HEK293 (cell line): ENCODE data around the gene GAMT.

ENCODE experiments used
- BCL11B ChIP-seq: fragments of 450-650 bp; formaldehyde crosslinking; IDR thresholded peaks from 2 replicates; pipeline ENCODE4 v1.5.1; 2016; ENCODE audit warnings: low read depth, missing biosample characterization, missing genetic modification characterization
- GLI4 ChIP-seq: fragments of 450-650 bp; formaldehyde crosslinking; IDR thresholded peaks from 2 replicates; pipeline ENCODE4 v1.5.1; 2016; ENCODE audit warnings: missing biosample characterization, missing genetic modification characterization
- KLF8 ChIP-seq: fragments of 450-650 bp; formaldehyde crosslinking; IDR thresholded peaks from 2 replicates; pipeline ENCODE4 v1.5.1; 2016; ENCODE audit warnings: missing biosample characterization, missing genetic modification characterization
- ZBTB7A ChIP-seq: fragments of 450-650 bp; formaldehyde crosslinking; IDR thresholded peaks from 2 replicates; pipeline ENCODE4 v1.5.1; 2016; ENCODE audit warnings: low read depth, missing biosample characterization, missing genetic modification characterization
- ZFP41 ChIP-seq: fragments of 450-650 bp; formaldehyde crosslinking; IDR thresholded peaks from 2 replicates; pipeline ENCODE4 v1.5.1; 2016; ENCODE audit warnings: missing biosample characterization, missing genetic modification characterization, borderline replicate concordance
- ZNF133 ChIP-seq: fragments of 450-650 bp; formaldehyde crosslinking; IDR thresholded peaks from 2 replicates; pipeline ENCODE4 v1.5.1; 2016; ENCODE audit warnings: missing biosample characterization, missing genetic modification characterization
- ZNF211 ChIP-seq: fragments of 450-650 bp; formaldehyde crosslinking; IDR thresholded peaks from 2 replicates; pipeline ENCODE4 v1.5.1; 2016; ENCODE audit warnings: low read depth, missing biosample characterization, missing genetic modification characterization
- ZNF302 ChIP-seq: fragments of 450-650 bp; formaldehyde crosslinking; IDR thresholded peaks from 2 replicates; pipeline ENCODE4 v1.5.1; 2016; ENCODE audit warnings: missing biosample characterization, missing genetic modification characterization, low read depth
- ZNF37A ChIP-seq: fragments of 450-650 bp; IDR thresholded peaks from 2 replicates; pipeline ENCODE4 v1.5.1; 2018; ENCODE audit warnings: missing biosample characterization, missing genetic modification characterization
- ZNF416 ChIP-seq: fragments of 450-650 bp; formaldehyde crosslinking; IDR thresholded peaks from 2 replicates; pipeline ENCODE4 v1.5.1; 2016; ENCODE audit warnings: missing biosample characterization, missing genetic modification characterization
- ZNF510 ChIP-seq: fragments of 450-650 bp; formaldehyde crosslinking; IDR thresholded peaks from 2 replicates; pipeline ENCODE4 v1.5.1; 2018; ENCODE audit warnings: mild to moderate bottlenecking, missing genetic modification characterization, missing biosample characterization; ENCODE audit not compliant: insufficient replicate concordance
- ZNF548 ChIP-seq: fragments of 450-650 bp; formaldehyde crosslinking; IDR thresholded peaks from 2 replicates; pipeline ENCODE4 v1.5.1; 2016; ENCODE audit warnings: missing biosample characterization, missing genetic modification characterization
- ZNF600 ChIP-seq: fragments of 450-650 bp; formaldehyde crosslinking; IDR thresholded peaks from 2 replicates; pipeline ENCODE4 v1.5.1; 2016; ENCODE audit warnings: missing biosample characterization, missing genetic modification characterization
- ZNF624 ChIP-seq: fragments of 450-650 bp; formaldehyde crosslinking; IDR thresholded peaks from 2 replicates; pipeline ENCODE4 v1.5.1; 2017; ENCODE audit warnings: missing biosample characterization, missing genetic modification characterization
- ZNF660 ChIP-seq: fragments of 450-650 bp; IDR thresholded peaks from 2 replicates; pipeline ENCODE4 v1.5.1; 2018; ENCODE audit warnings: missing biosample characterization, mild to moderate bottlenecking, missing genetic modification characterization
- ZNF707 ChIP-seq: fragments of 450-650 bp; formaldehyde crosslinking; IDR thresholded peaks from 2 replicates; pipeline ENCODE4 v1.5.1; 2016; ENCODE audit warnings: missing biosample characterization, missing genetic modification characterization
- TF ChIP-seq, protein P1 (sequence below): fragments of 450-650 bp; formaldehyde crosslinking; conservative IDR thresholded peaks from 2 replicates; pipeline ENCODE4 v1.5.1; 2016; ENCODE audit warnings: low read depth, missing biosample characterization, missing genetic modification characterization
- TF ChIP-seq, protein P2 (sequence below): fragments of 450-650 bp; formaldehyde crosslinking; IDR thresholded peaks from 2 replicates; pipeline ENCODE4 v1.5.1; 2016; ENCODE audit warnings: missing biosample characterization, missing genetic modification characterization
- TF ChIP-seq, protein P3 (sequence below): fragments of 450-650 bp; formaldehyde crosslinking; IDR thresholded peaks from 2 replicates; pipeline ENCODE4 v1.5.1; 2016; ENCODE audit warnings: missing biosample characterization, missing genetic modification characterization
- TF ChIP-seq, protein P4 (sequence below): fragments of 450-650 bp; formaldehyde crosslinking; IDR thresholded peaks from 2 replicates; pipeline ENCODE4 v1.5.1; 2016; ENCODE audit warnings: missing biosample characterization, missing genetic modification characterization
- TF ChIP-seq, protein P5 (sequence below): fragments of 450-650 bp; formaldehyde crosslinking; IDR thresholded peaks from 2 replicates; pipeline ENCODE4 v1.5.1; 2016; ENCODE audit warnings: missing biosample characterization, missing genetic modification characterization, borderline replicate concordance
- TF ChIP-seq, protein P6 (sequence below): fragments of 450-650 bp; formaldehyde crosslinking; IDR thresholded peaks from 2 replicates; pipeline ENCODE4 v1.5.1; 2016; ENCODE audit warnings: missing biosample characterization, missing genetic modification characterization

Gene GAMT

DNA sequence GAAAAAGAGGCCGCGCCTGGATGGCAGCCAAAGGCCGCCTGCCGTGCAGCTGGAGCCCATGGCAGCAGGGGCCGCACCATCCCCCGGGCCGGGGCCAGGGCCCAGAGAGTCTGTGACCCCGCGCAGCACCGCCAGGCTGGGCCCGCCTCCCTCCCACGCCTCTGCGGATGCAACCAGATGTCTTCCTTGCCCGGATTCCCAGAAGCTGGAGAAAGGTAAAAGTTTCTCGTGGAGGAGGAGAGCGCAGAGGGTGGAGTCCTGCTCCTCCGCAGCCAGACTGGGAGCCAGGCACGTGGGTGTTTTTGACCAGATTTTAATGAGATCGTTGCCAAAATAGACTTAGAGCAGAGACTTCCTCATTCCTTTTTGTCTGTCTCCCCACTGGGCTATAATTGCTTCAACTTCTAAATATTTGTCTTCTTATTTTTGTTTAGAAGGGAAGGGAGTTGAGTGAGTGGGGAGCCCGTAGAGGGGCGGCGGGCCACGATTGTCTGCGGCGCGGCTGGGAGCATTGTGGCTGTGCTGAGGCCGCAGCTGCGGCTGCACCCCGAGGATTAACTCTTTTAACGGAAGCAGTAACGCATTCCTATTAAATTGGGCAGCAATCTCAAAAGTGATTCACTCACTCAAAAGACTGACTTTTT is 40.4 kb downstream of the GAMT start (continued):
- TF ChIP-seq, protein P1, sequence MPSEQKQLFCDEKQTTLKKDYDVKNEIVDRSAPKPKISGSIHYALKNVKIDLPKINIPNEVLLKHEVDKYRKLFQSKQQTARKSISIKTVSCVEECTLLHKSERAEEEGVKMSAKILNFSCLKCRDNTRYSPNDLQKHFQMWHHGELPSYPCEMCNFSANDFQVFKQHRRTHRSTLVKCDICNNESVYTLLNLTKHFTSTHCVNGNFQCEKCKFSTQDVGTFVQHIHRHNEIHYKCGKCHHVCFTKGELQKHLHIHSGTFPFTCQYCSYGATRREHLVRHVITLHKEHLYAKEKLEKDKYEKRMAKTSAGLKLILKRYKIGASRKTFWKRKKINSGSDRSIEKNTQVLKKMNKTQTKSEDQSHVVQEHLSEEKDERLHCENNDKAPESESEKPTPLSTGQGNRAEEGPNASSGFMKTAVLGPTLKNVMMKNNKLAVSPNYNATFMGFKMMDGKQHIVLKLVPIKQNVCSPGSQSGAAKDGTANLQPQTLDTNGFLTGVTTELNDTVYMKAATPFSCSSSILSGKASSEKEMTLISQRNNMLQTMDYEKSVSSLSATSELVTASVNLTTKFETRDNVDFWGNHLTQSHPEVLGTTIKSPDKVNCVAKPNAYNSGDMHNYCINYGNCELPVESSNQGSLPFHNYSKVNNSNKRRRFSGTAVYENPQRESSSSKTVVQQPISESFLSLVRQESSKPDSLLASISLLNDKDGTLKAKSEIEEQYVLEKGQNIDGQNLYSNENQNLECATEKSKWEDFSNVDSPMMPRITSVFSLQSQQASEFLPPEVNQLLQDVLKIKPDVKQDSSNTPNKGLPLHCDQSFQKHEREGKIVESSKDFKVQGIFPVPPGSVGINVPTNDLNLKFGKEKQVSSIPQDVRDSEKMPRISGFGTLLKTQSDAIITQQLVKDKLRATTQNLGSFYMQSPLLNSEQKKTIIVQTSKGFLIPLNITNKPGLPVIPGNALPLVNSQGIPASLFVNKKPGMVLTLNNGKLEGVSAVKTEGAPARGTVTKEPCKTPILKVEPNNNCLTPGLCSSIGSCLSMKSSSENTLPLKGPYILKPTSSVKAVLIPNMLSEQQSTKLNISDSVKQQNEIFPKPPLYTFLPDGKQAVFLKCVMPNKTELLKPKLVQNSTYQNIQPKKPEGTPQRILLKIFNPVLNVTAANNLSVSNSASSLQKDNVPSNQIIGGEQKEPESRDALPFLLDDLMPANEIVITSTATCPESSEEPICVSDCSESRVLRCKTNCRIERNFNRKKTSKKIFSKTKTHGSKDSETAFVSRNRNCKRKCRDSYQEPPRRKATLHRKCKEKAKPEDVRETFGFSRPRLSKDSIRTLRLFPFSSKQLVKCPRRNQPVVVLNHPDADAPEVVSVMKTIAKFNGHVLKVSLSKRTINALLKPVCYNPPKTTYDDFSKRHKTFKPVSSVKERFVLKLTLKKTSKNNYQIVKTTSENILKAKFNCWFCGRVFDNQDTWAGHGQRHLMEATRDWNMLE (tag by site-specific recombination), result no peak
- TF ChIP-seq ZNF660, result peak; percentile 57; the same call in 1 of the 2 replicates
- TF ChIP-seq ZNF416 (tag by site-specific recombination), result no peak
- peak; percentile 87 for TF ChIP-seq ZNF600 (tag by site-specific recombination)
- TF ChIP-seq ZNF548 (tag by site-specific recombination), result no peak
- TF ChIP-seq BCL11B, result no peak
- no peak for TF ChIP-seq KLF8 (tag by site-specific recombination)
- TF ChIP-seq, protein P2, sequence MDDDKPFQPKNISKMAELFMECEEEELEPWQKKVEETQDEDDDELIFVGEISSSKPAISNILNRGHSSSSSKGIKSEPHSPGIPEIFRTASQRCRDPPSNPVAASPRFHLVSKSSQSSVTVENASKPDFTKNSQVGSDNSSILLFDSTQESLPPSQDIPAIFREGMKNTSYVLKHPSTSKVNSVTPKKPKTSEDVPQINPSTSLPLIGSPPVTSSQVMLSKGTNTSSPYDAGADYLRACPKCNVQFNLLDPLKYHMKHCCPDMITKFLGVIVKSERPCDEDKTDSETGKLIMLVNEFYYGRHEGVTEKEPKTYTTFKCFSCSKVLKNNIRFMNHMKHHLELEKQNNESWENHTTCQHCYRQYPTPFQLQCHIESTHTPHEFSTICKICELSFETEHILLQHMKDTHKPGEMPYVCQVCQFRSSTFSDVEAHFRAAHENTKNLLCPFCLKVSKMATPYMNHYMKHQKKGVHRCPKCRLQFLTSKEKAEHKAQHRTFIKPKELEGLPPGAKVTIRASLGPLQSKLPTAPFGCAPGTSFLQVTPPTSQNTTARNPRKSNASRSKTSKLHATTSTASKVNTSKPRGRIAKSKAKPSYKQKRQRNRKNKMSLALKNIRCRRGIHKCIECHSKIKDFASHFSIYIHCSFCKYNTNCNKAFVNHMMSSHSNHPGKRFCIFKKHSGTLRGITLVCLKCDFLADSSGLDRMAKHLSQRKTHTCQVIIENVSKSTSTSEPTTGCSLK (tag by site-specific recombination), result no peak
- TF ChIP-seq ZNF37A (tag by site-specific recombination), result no peak
- no peak for TF ChIP-seq ZNF211 (tag by site-specific recombination)
- TF ChIP-seq ZNF133, result no peak
- TF ChIP-seq ZFP41 (tag by site-specific recombination), result no peak
- no peak for TF ChIP-seq ZNF302
- TF ChIP-seq, protein P3, sequence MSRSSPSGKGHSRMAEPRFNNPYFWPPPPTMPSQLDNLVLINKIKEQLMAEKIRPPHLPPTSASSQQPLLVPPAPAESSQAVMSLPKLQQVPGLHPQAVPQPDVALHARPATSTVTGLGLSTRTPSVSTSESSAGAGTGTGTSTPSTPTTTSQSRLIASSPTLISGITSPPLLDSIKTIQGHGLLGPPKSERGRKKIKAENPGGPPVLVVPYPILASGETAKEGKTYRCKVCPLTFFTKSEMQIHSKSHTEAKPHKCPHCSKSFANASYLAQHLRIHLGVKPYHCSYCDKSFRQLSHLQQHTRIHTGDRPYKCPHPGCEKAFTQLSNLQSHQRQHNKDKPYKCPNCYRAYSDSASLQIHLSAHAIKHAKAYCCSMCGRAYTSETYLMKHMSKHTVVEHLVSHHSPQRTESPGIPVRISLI (tag by site-specific recombination), result no peak
- TF ChIP-seq, protein P4, sequence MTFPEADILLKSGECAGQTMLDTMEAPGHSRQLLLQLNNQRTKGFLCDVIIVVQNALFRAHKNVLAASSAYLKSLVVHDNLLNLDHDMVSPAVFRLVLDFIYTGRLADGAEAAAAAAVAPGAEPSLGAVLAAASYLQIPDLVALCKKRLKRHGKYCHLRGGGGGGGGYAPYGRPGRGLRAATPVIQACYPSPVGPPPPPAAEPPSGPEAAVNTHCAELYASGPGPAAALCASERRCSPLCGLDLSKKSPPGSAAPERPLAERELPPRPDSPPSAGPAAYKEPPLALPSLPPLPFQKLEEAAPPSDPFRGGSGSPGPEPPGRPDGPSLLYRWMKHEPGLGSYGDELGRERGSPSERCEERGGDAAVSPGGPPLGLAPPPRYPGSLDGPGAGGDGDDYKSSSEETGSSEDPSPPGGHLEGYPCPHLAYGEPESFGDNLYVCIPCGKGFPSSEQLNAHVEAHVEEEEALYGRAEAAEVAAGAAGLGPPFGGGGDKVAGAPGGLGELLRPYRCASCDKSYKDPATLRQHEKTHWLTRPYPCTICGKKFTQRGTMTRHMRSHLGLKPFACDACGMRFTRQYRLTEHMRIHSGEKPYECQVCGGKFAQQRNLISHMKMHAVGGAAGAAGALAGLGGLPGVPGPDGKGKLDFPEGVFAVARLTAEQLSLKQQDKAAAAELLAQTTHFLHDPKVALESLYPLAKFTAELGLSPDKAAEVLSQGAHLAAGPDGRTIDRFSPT (tag by site-specific recombination), result peak; percentile 66
- TF ChIP-seq ZBTB7A (tag by site-specific recombination), result no peak
- TF ChIP-seq GLI4, result no peak
- TF ChIP-seq ZNF707, result no peak
- TF ChIP-seq, protein P5, sequence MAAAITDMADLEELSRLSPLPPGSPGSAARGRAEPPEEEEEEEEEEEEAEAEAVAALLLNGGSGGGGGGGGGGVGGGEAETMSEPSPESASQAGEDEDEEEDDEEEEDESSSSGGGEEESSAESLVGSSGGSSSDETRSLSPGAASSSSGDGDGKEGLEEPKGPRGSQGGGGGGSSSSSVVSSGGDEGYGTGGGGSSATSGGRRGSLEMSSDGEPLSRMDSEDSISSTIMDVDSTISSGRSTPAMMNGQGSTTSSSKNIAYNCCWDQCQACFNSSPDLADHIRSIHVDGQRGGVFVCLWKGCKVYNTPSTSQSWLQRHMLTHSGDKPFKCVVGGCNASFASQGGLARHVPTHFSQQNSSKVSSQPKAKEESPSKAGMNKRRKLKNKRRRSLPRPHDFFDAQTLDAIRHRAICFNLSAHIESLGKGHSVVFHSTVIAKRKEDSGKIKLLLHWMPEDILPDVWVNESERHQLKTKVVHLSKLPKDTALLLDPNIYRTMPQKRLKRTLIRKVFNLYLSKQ (tag by site-specific recombination), result no peak
- TF ChIP-seq ZNF624 (tag by site-specific recombination), result no peak
- no peak for TF ChIP-seq ZNF510 (tag by site-specific recombination)
- TF ChIP-seq, protein P6, sequence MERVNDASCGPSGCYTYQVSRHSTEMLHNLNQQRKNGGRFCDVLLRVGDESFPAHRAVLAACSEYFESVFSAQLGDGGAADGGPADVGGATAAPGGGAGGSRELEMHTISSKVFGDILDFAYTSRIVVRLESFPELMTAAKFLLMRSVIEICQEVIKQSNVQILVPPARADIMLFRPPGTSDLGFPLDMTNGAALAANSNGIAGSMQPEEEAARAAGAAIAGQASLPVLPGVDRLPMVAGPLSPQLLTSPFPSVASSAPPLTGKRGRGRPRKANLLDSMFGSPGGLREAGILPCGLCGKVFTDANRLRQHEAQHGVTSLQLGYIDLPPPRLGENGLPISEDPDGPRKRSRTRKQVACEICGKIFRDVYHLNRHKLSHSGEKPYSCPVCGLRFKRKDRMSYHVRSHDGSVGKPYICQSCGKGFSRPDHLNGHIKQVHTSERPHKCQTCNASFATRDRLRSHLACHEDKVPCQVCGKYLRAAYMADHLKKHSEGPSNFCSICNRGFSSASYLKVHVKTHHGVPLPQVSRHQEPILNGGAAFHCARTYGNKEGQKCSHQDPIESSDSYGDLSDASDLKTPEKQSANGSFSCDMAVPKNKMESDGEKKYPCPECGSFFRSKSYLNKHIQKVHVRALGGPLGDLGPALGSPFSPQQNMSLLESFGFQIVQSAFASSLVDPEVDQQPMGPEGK (tag by site-specific recombination), result peak; percentile 91
